BLaER1 (cell line): ENCODE data around the gene NUDT12.

ENCODE experiments used
- H3K27ac ChIP-seq: shearing (Covaris generic); formaldehyde crosslinking; 2 replicates; pipeline ENCODE4 v1.8.1; 2022
- H3K27me3 ChIP-seq: shearing (Covaris generic); formaldehyde crosslinking; 2 replicates; pipeline ENCODE4 v1.8.1; 2022
- H3K36me3 ChIP-seq: shearing (Covaris generic); formaldehyde crosslinking; 2 replicates; pipeline ENCODE4 v1.8.1; 2022
- H3K4me1 ChIP-seq: shearing (Covaris generic); formaldehyde crosslinking; 2 replicates; pipeline ENCODE4 v1.8.1; 2022
- H3K4me2 ChIP-seq: shearing (Covaris generic); formaldehyde crosslinking; 2 replicates; pipeline ENCODE4 v1.8.1; 2022
- H3K4me3 ChIP-seq: shearing (Covaris generic); formaldehyde crosslinking; 2 replicates; pipeline ENCODE4 v1.8.1; 2022
- H3K9ac ChIP-seq: shearing (Covaris generic); formaldehyde crosslinking; 2 replicates; pipeline ENCODE4 v1.8.1; 2022
- H3K9me3 ChIP-seq: shearing (Covaris generic); formaldehyde crosslinking; 2 replicates; pipeline ENCODE4 v1.8.1; 2022
- H4K20me1 ChIP-seq: shearing (Covaris generic); formaldehyde crosslinking; 2 replicates; pipeline ENCODE4 v1.8.1; 2022
- Cebpa-rat ChIP-seq: shearing (Covaris generic); IDR thresholded peaks from 2 replicates; pipeline ENCODE4 v1.8.1; 2022

Gene NUDT12

DNA sequence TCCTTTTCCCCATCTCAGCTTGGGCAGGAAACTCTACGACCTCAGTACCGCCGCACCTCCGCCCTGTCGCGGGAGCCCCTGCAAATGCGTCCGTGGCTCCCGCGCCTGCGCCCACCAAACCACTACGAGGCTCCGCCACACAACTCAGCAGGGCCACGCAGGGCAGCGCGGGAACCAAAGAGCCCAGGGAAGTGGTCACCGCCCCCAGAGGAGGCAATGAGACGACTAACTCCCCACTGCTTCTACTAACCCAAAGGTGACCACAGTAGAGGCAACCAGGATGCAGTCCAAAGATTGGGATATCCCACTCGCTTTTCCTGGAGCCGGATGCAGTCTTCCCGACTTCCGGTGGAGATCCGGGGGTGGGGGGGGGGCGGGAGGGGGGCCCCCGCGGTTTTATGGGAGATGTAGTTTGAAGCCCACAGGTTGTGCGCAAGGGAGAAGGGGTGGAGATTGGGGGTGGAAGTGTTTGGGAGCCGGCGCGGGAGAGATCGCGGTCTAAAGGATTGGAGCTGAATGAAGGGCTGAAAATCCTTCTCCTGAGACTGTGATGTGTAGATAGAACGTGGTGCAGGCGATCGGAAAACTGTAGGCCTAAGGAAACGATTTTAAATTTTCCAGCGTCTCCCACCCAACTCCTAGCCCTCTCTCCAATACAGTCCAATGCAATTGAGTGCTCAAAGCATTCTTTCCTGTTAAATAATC, at the start of gene NUDT12:
Gene NUDT12, minus strand, starts transcription at position 337 of the 705 bp plus-strand sequence. CDS start 2,541 bp downstream, outside the sequence.
- Histone ChIP-seq H3K9ac (no peak within 1 kb of the TSS), H3K9me3 (no peaks in the 10 kb centered on the region), H3K4me2 (no peak within 1 kb of the TSS), H3K36me3 (no peaks in the 10 kb centered on the region), H4K20me1 (no peaks in the 10 kb centered on the region), H3K4me1 (no peaks in the 10 kb centered on the region), H3K4me3 (no peak within 1 kb of the TSS), H3K27ac (no peak within 1 kb of the TSS), H3K27me3 (no peaks in the 10 kb centered on the region)
- TF ChIP-seq Cebpa-rat = no peak

- no peak overlapping the region for H3K4me3 ChIP-seq
- H3K4me1 ChIP-seq = no peaks in the 10 kb centered on the region
- TF ChIP-seq Cebpa-rat = no peak
- no peak overlapping the region for H3K9ac ChIP-seq
- no peaks in the 10 kb centered on the region for H4K20me1 ChIP-seq
- no peaks in the 10 kb centered on the region for H3K27me3 ChIP-seq
- no peaks in the 10 kb centered on the region for H3K9me3 ChIP-seq
- H3K36me3 ChIP-seq = no peaks in the 10 kb centered on the region
- no peak overlapping the region for H3K4me2 ChIP-seq
- H3K27ac ChIP-seq = no peak overlapping the region
Observed at GRCh38 chr5:103607346-103607745, 44.8 kb upstream of the NUDT12 start.

GRCh38 chr5:103605277-103605676, 42.7 kb upstream of the NUDT12 start:
- no peaks in the 10 kb centered on the region for H3K36me3 ChIP-seq
- no peak for TF ChIP-seq Cebpa-rat
- H3K9me3 ChIP-seq = no peaks in the 10 kb centered on the region
- no peaks in the 10 kb centered on the region for H3K4me1 ChIP-seq
- H3K27me3 ChIP-seq = no peaks in the 10 kb centered on the region
- no peak overlapping the region for H3K27ac ChIP-seq
- H3K4me3 ChIP-seq = no peak overlapping the region
- no peak overlapping the region for H3K4me2 ChIP-seq
- no peaks in the 10 kb centered on the region for H4K20me1 ChIP-seq
- H3K9ac ChIP-seq = no peak overlapping the region

DNA sequence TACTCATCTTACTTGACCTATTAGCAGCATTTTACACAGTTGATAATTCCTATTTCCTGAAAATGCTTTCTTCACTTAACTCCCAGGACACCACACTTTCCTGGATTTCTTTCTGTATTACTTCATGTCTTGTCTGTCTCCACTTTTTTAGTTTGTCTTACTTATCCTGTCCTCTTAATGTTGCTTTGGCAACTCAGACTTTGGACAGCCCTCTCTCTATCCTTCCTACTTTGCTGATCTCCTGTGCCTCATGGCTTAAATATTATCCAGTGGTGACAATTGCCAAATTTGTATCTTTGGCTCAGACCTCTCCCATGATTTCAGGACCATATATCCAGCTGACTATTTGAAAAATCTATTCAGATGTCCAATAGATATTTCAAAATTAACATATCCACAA, 39.8 kb upstream of the NUDT12 start:
- H4K20me1 ChIP-seq = no peaks in the 10 kb centered on the region
- TF ChIP-seq Cebpa-rat = no peak

GRCh38 chr5:103601314-103601713, 38.7 kb upstream of the NUDT12 start:
- H3K4me3 ChIP-seq = no peak overlapping the region
- H3K9me3 ChIP-seq = no peaks in the 10 kb centered on the region
- H3K4me1 ChIP-seq = no peaks in the 10 kb centered on the region
- no peaks in the 10 kb centered on the region for H3K36me3 ChIP-seq
- no peak for TF ChIP-seq Cebpa-rat
- no peaks in the 10 kb centered on the region for H3K27me3 ChIP-seq
- no peak overlapping the region for H3K9ac ChIP-seq
- H3K4me2 ChIP-seq = no peak overlapping the region
- no peaks in the 10 kb centered on the region for H4K20me1 ChIP-seq
- no peak overlapping the region for H3K27ac ChIP-seq

More for the DNA sequence above, 39.8 kb upstream of the NUDT12 start:
- no peaks in the 10 kb centered on the region for H3K9me3 ChIP-seq
- H3K4me3 ChIP-seq = no peak overlapping the region
- no peaks in the 10 kb centered on the region for H3K27me3 ChIP-seq
- H3K36me3 ChIP-seq = no peaks in the 10 kb centered on the region
- no peak overlapping the region for H3K9ac ChIP-seq
- H3K4me2 ChIP-seq = no peak overlapping the region
- no peaks in the 10 kb centered on the region for H3K4me1 ChIP-seq
- H3K27ac ChIP-seq = no peak overlapping the region

GRCh38 chr5:103600086-103600485, 37.5 kb upstream of the NUDT12 start:
- H3K27ac ChIP-seq = no peak overlapping the region
- TF ChIP-seq Cebpa-rat = no peak
- H3K9ac ChIP-seq = no peak overlapping the region
- no peaks in the 10 kb centered on the region for H3K4me1 ChIP-seq
- H4K20me1 ChIP-seq = no peaks in the 10 kb centered on the region
- no peaks in the 10 kb centered on the region for H3K27me3 ChIP-seq
- H3K4me3 ChIP-seq = no peak overlapping the region
- no peak overlapping the region for H3K4me2 ChIP-seq
- no peaks in the 10 kb centered on the region for H3K36me3 ChIP-seq
- H3K9me3 ChIP-seq = no peaks in the 10 kb centered on the region

GRCh38 chr5:103598997-103599566, 36.5 kb upstream of the NUDT12 start:
- Histone ChIP-seq H3K9me3 (no peaks in the 10 kb centered on the region), H3K27me3 (no peaks in the 10 kb centered on the region), H3K36me3 (no peaks in the 10 kb centered on the region), H4K20me1 (no peaks in the 10 kb centered on the region), H3K9ac (no peak overlapping the region), H3K4me3 (no peak overlapping the region), H3K27ac (no peak overlapping the region), H3K4me1 (no peaks in the 10 kb centered on the region), H3K4me2 (no peak overlapping the region)
- no peak for TF ChIP-seq Cebpa-rat

- no peak overlapping the region for H3K27ac ChIP-seq
- H3K27me3 ChIP-seq = no peaks in the 10 kb centered on the region
- H3K4me2 ChIP-seq = no peak overlapping the region
- no peaks in the 10 kb centered on the region for H3K9me3 ChIP-seq
- no peaks in the 10 kb centered on the region for H3K4me1 ChIP-seq
- no peaks in the 10 kb centered on the region for H3K36me3 ChIP-seq
- H3K4me3 ChIP-seq = no peak overlapping the region
- no peaks in the 10 kb centered on the region for H4K20me1 ChIP-seq
- TF ChIP-seq Cebpa-rat = no peak
- H3K9ac ChIP-seq = no peak overlapping the region
Observed at GRCh38 chr5:103590221-103590620, 27.6 kb upstream of the NUDT12 start.

- no peak for TF ChIP-seq Cebpa-rat
- Histone ChIP-seq H3K4me2 (no peak overlapping the region), H3K27ac (no peak overlapping the region), H3K9me3 (no peaks in the 10 kb centered on the region), H3K9ac (no peak overlapping the region), H3K4me1 (no peaks in the 10 kb centered on the region), H4K20me1 (no peaks in the 10 kb centered on the region), H3K27me3 (no peaks in the 10 kb centered on the region), H3K4me3 (no peak overlapping the region), H3K36me3 (no peaks in the 10 kb centered on the region)
Observed at GRCh38 chr5:103589776-103590175, 27.2 kb upstream of the NUDT12 start.

GRCh38 chr5:103589357-103589756, 26.8 kb upstream of the NUDT12 start:
- no peak overlapping the region for H3K27ac ChIP-seq
- H4K20me1 ChIP-seq = no peaks in the 10 kb centered on the region
- no peak overlapping the region for H3K4me3 ChIP-seq
- TF ChIP-seq Cebpa-rat = no peak
- H3K36me3 ChIP-seq = no peaks in the 10 kb centered on the region
- H3K4me2 ChIP-seq = no peak overlapping the region
- no peaks in the 10 kb centered on the region for H3K4me1 ChIP-seq
- no peaks in the 10 kb centered on the region for H3K27me3 ChIP-seq
- H3K9me3 ChIP-seq = no peaks in the 10 kb centered on the region
- H3K9ac ChIP-seq = no peak overlapping the region
